Psoas muscle (tissue), 8 donors: ENCODE data around the gene OSTN. TPM values are rescaled to one million over a fixed set of nuclear protein-coding genes. Genes with fewer than 3 reads are reported as not detected.

ENCODE experiments used
- ATAC-seq, 4 donors: fragments of 200-7000 bp; cut with Tn5 transposase; one replicate each; pipeline ENCODE4 v1.9.1; 2020; ENCODE audit warnings: moderate library complexity in 3 of 4, mild to moderate bottlenecking in 2 of 4
- DNase-seq, 2 donors: peaks; one replicate each; pipeline ENCODE4 v3.0.0-alpha.2; 2020
- H3K27ac ChIP-seq: fragments of 200-600 bp; one replicate; pipeline ENCODE4 v1.8.0; 2022
- H3K27me3 ChIP-seq, 3 donors: fragments of 200-600 bp in 1 of 3; one replicate each; pipeline versions ENCODE4 v1.6.1 to v1.8.0; 2013 to 2022; ENCODE audit warnings: low read length in 2 of 3, mild to moderate bottlenecking in 2 of 3, moderate library complexity in 1 of 3; ENCODE audit not compliant: insufficient read depth in 3 of 3
- H3K36me3 ChIP-seq, 2 donors: fragments of 200-600 bp in 1 of 2; one replicate each; pipeline versions ENCODE4 v1.6.1 to v1.8.0; 2013 to 2022; ENCODE audit warnings: low read depth in 1 of 2, mild to moderate bottlenecking in 1 of 2, moderate library complexity in 1 of 2; ENCODE audit not compliant: insufficient read depth in 1 of 2
- H3K4me1 ChIP-seq: fragments of 200-600 bp; one replicate; pipeline ENCODE4 v1.8.0; 2022
- H3K4me3 ChIP-seq: fragments of 200-600 bp; one replicate; pipeline ENCODE4 v1.8.0; 2022; ENCODE audit warnings: mild to moderate bottlenecking
- H3K9me3 ChIP-seq: fragments of 200-600 bp; one replicate; pipeline ENCODE4 v1.8.0; 2022
- CTCF ChIP-seq: fragments of 200-600 bp; IDR thresholded peaks from one replicate; pipeline ENCODE4 v1.8.0; 2022; ENCODE audit warnings: antibody characterized with exemption
- WGBS, 3 donors: extraction: QIAGEN DNeasy Blood & Tissue Kit; methylation state at CpG; one replicate each; pipeline versions ENCODE4 v1.1.6 to v1.1.7; 2013; 5-methylcytosine and 5-hydroxymethylcytosine counted together
- intact Hi-C, 2 donors: fragments of 100-400 bp; cut with DNase I; formaldehyde crosslinking; loops; one replicate each; pipeline versions ENCODE4 v1.11.0 to v1.14.2; 2022
- polyA plus RNA-seq, 3 donors: library from polyadenylated mRNA; stranded (reverse); fragments of 200-250 nt; gene quantifications; one replicate each; pipeline ENCODE4 v1.2.3, GENCODE V29; 2013
- total RNA-seq, 4 donors: library from RNA; stranded (reverse); fragmentation: NEBNext Ultra II Directional in 2 of 4; extraction: Animal tissue kit (Norgen Biotek cat#: 25700) in 2 of 4; gene quantifications; one replicate each; pipeline versions ENCODE4 v1.2.1 to v1.2.4, GENCODE V29; 2021 to 2023
- donor health status: healthy with polysubstance abuse.
- donor health status: DM: no; HTN: no; CAD: no; lungs with moderate emphysema.
- donor health status: Bipolar disorder and iron deficiency.
- donor health status: healthy.
- donor health status: DM: yes; HTN: yes; CAD: no.
- donor health status: DM: no; HTN: no; CAD: no.
- donor health status: DM: no; HTN: no; CAD: no.
- donor health status: DM: yes; HTN: yes; CAD: no.

Gene OSTN
- total and polyA plus RNA-seq, 7 donors = 0.05 to 0.34 (median 0.16) TPM; not detected in 3

- no peaks in the 10 kb centered on the region for H3K27me3 ChIP-seq
- no peaks in the 10 kb centered on the region for H3K36me3 ChIP-seq
- TF ChIP-seq CTCF = no peak
- ATAC-seq (no peak), DNase-seq (no peak)
- H3K4me1 ChIP-seq = no peaks in the 10 kb centered on the region
- intact Hi-C loops = no loop called here
- no peak overlapping the region for H3K4me3 ChIP-seq
- WGBS, 3 donors = 69 to 73% (median 73%) methylated on average over 6 of the region's 6 CpGs
- H3K27ac ChIP-seq = no peak overlapping the region
- no peaks in the 10 kb centered on the region for H3K9me3 ChIP-seq
Measured at GRCh38 chr3:191253089-191253799, 54.2 kb downstream of the OSTN start.

GRCh38 chr3:191254098-191254873 is 55.2 kb downstream of the OSTN start:
- Histone ChIP-seq H3K27me3 (no peaks in the 10 kb centered on the region), H3K27ac (no peak overlapping the region), H3K9me3 (no peaks in the 10 kb centered on the region), H3K4me3 (no peak overlapping the region), H3K4me1 (no peaks in the 10 kb centered on the region), H3K36me3 (no peaks in the 10 kb centered on the region)
- intact Hi-C loops = no loop called here
- DNase-seq (no peak), ATAC-seq (no peak)
- 53 to 86% (median 86%) methylated on average over 3 of the region's 3 CpGs for WGBS, 3 donors
- no peak for TF ChIP-seq CTCF

- intact Hi-C loops = no loop called here
- Histone ChIP-seq H3K4me1 (no peaks in the 10 kb centered on the region), H3K9me3 (no peaks in the 10 kb centered on the region), H3K36me3 (no peaks in the 10 kb centered on the region), H3K4me3 (no peak overlapping the region), H3K27ac (no peak overlapping the region), H3K27me3 (no peaks in the 10 kb centered on the region)
- 72 to 92% (median 91%) methylated on average over 5 of the region's 5 CpGs for WGBS, 3 donors
- no peak for TF ChIP-seq CTCF
- ATAC-seq (no peak), DNase-seq (no peak)
Measured at GRCh38 chr3:191255156-191255555, 56.1 kb downstream of the OSTN start.

GRCh38 chr3:191256405-191256804 is 57.4 kb downstream of the OSTN start:
- H3K9me3 ChIP-seq = no peaks in the 10 kb centered on the region
- H3K27me3 ChIP-seq = no peaks in the 10 kb centered on the region
- H3K27ac ChIP-seq = no peak overlapping the region
- no peak for TF ChIP-seq CTCF
- ATAC-seq (no peak), DNase-seq (no peak)
- intact Hi-C loops = no loop called here
- no peaks in the 10 kb centered on the region for H3K36me3 ChIP-seq
- H3K4me1 ChIP-seq = no peaks in the 10 kb centered on the region
- H3K4me3 ChIP-seq = no peak overlapping the region
